Measurements from ENCODE around the gene FLNA. TPM values are rescaled to one million over a fixed set of nuclear protein-coding genes. Genes with fewer than 3 reads are reported as not detected.
A peak's percentile ranks its signal among the peaks of the same experiment; 100 is the strongest.

FLNA gene
- polyA plus RNA-seq, 2 of the 4 experiments (the other 2 are of a cell fraction) = 303 to 1,116 TPM

GRCh38 chrX:154357205-154357604, 17.2 kb downstream of the FLNA start:
- Histone ChIP-seq H3K4me3 (no peak overlapping the region), H3K4me1 (peaks cover 68% of the 10 kb centered on the region), H3K27ac (no peak overlapping the region), H3K9me3 (no peaks in the 10 kb centered on the region), H3K4me2 (no peak overlapping the region)
- 95% methylated on average over 7 of the region's 27 CpGs for WGBS (ENCODE audit: missing lambda C conversion rate)
- no peak for DNase-seq (ENCODE audit: low read depth in 1 of 2, low spot score in 1 of 2)
- no peak for ATAC-seq
- ChIA-PET CTCF (interaction anchor here (1.2 to 1.8 kb wide), 3 partner anchors 9 to 178 kb away, joined by 3 to 11 read pairs (median 3); partner anchors contain the start of gene FLNA), POLR2A (no interaction called here)
- FAIRE-seq = no peak
- no peak for TF ChIP-seq ELK1 (IDR thresholded peaks at IDR 0.05; ENCODE audit: low read depth, low read length)

- ATAC-seq (no peak), FAIRE-seq (no peak), DNase-seq (ENCODE audit: low read depth in 1 of 2, low spot score in 1 of 2) (no peak)
- no CpG with 5 or more reads among the region's 13 CpGs for WGBS (ENCODE audit: missing lambda C conversion rate)
- no peak overlapping the region for H3K4me3 ChIP-seq
- H3K4me1 ChIP-seq = peaks cover 68% of the 10 kb centered on the region
- CTCF ChIA-PET = interaction anchor here (1.2 to 1.8 kb wide), 3 partner anchors 9 to 179 kb away, joined by 3 to 11 read pairs (median 3); partner anchors contain the start of gene FLNA
- no peak overlapping the region for H3K4me2 ChIP-seq
- no peaks in the 10 kb centered on the region for H3K9me3 ChIP-seq
- H3K27ac ChIP-seq = no peak overlapping the region
- no peak for TF ChIP-seq USF2 (IDR thresholded peaks at IDR 0.05)
- TF ChIP-seq HDAC2 (IDR thresholded peaks at IDR 0.05) = no peak
- POLR2A ChIA-PET = no interaction called here
These were observed 17.8 kb downstream of the FLNA start for GRCh38 chrX:154356596-154356995.

GRCh38 chrX:154355776-154356140, 18.7 kb downstream of the FLNA start:
- Histone ChIP-seq H3K9me3 (no peaks in the 10 kb centered on the region), H3K4me1 (peaks cover 76% of the 10 kb centered on the region), H3K4me3 (no peak overlapping the region), H3K4me2 (no peak overlapping the region), H3K27ac (no peak overlapping the region)
- WGBS (ENCODE audit: missing lambda C conversion rate) = 100% methylated on average over 1 of the region's 12 CpGs
- ChIA-PET POLR2A (interaction anchor here (0.6 kb wide), 1 partner anchor 14 kb away, joined by 3 read pairs; no protein-coding TSS in a partner anchor), CTCF (interaction anchor here (1.0 to 1.3 kb wide), 2 partner anchors 18 to 42 kb away, joined by 3 to 4 read pairs; partner anchors contain the start of gene RPL10)
- ATAC-seq = peak in 1 of 2 experiments; percentile 1; a peak in 2 of 6 replicates
- FAIRE-seq = no peak
- TF ChIP-seq PBX3 (IDR thresholded peaks at IDR 0.05) = peak; percentile 39; the same call in 1 of the 2 replicates
- TF ChIP-seq HMGXB4 (CRISPR knock-in tag; IDR thresholded peaks at IDR 0.05; ENCODE audit: borderline replicate concordance) = no peak
- DNase-seq (ENCODE audit: low read depth in 1 of 2, low spot score in 1 of 2) = no peak

- Histone ChIP-seq H3K9me3 (no peaks in the 10 kb centered on the region), H3K4me3 (no peak overlapping the region), H3K4me1 (peaks cover 75% of the 10 kb centered on the region), H3K4me2 (no peak overlapping the region), H3K27ac (no peak overlapping the region)
- ChIA-PET CTCF (interaction anchor here (1.0 to 1.6 kb wide), 4 partner anchors 13 to 42 kb away, joined by 3 to 5 read pairs (median 4); partner anchors contain the start of gene RPL10), POLR2A (interaction anchor here (0.6 kb wide), 1 partner anchor 14 kb away, joined by 3 read pairs; no protein-coding TSS in a partner anchor)
- ATAC-seq = no peak
- DNase-seq (ENCODE audit: low read depth in 1 of 2, low spot score in 1 of 2) = no peak
- FAIRE-seq = no peak
- TF ChIP-seq RCOR1 (IDR thresholded peaks at IDR 0.05; ENCODE audit: low read depth, low read length) (no peak), FOSB (CRISPR knock-in tag; IDR thresholded peaks at IDR 0.05) (no peak), RFX5 (IDR thresholded peaks at IDR 0.05) (no peak), CTCF (IDR thresholded peaks at IDR 0.05) (no peak), JUN (IDR thresholded peaks at IDR 0.05) (no peak), EP300 (IDR thresholded peaks at IDR 0.05) (no peak), NR3C1 (IDR thresholded peaks at IDR 0.05) (no peak), POLR2A (IDR thresholded peaks at IDR 0.05; ENCODE audit: low read length) (no peak), TFCP2L1 (CRISPR knock-in tag; IDR thresholded peaks at IDR 0.05) (no peak), RNF2 (IDR thresholded peaks at IDR 0.05; ENCODE audit: borderline replicate concordance, low read depth) (no peak), CHD2 (IDR thresholded peaks at IDR 0.05; ENCODE audit: low read length, partially characterized antibody) (no peak), RAD21 (conservative IDR thresholded peaks at IDR 0.05 in 1 of 2, IDR thresholded peaks at IDR 0.05 in 1 of 2) (no peak), MYC (IDR thresholded peaks at IDR 0.05; ENCODE audit: borderline replicate concordance, low read length) (no peak), HOXA7 (CRISPR knock-in tag; IDR thresholded peaks at IDR 0.05) (no peak), HEYL (CRISPR knock-in tag; IDR thresholded peaks at IDR 0.05) (no peak), KDM1A (IDR thresholded peaks at IDR 0.05; ENCODE audit: low read depth) (no peak), E2F6 (IDR thresholded peaks at IDR 0.05; ENCODE audit: borderline replicate concordance, low read depth) (no peak)
- 85% methylated on average over 15 of the region's 30 CpGs for WGBS (ENCODE audit: missing lambda C conversion rate)
These were observed 19.2 kb downstream of the FLNA start for GRCh38 chrX:154355094-154355775.

All from A549 (cell line).